Stimulated activated CD8-positive, alpha-beta memory T cell treated with anti-CD3 and anti-CD28 coated beads, Interleukin-7, amount 100 ng/mL, for 4 hours (primary cell): Measurements from ENCODE around the gene DDX50.
"Not testable (repeated sequence)": the region's sequence is repeated elsewhere in the genome, so short reads cannot be mapped to it uniquely, and the experiment has no call there.

Experiments used
- DNase-seq, 2 donors: peaks; one replicate each; pipeline ENCODE4 v3.0.0-alpha.2; 2020; ENCODE audit warnings: low read depth in 2 of 2

The DDX50 gene

DNA sequence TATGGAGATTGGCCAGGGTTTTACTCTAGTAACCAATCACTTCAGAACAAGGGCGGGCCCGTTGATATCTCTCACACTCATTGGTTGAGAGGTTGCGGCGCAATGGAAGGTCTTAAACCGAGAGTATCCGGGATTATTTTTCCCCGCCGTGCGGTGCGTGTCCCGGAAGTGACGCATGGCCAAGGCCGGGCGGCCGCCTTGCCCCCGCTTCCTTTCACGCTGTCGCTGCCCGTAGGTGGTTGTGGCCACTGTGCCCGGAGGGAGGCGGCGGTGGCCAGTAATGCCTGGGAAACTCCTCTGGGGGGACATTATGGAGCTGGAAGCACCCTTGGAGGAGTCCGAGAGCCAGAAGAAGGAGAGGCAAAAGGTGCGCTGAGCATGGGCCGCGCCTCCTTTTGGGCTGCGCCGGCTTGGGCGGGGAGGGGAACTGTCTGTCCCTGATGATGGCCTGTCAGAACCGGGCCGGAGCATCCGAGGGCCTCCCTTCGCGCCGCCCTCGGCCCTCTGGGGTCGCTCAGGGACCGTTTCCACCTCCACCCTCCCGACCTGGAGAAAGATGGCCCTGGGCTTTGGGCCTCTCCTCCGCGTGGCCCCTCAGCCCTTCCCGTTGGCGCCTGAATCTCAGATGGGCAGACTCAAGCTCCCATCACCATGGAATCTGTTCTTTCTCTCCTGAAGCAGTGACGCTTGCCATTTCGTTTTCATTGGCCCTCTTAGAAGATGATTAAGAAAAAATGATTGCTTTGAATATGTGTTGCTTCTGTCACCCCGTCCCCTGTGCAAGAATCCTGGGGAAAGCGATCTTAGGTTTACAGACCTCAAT is at the start of gene DDX50:
Gene DDX50, plus strand, starts transcription at position 211 of the 823 bp plus-strand sequence. Its CDS starts 70 bp downstream, at position 281.
- peak; percentile 92 to 98 for DNase-seq

DNA sequence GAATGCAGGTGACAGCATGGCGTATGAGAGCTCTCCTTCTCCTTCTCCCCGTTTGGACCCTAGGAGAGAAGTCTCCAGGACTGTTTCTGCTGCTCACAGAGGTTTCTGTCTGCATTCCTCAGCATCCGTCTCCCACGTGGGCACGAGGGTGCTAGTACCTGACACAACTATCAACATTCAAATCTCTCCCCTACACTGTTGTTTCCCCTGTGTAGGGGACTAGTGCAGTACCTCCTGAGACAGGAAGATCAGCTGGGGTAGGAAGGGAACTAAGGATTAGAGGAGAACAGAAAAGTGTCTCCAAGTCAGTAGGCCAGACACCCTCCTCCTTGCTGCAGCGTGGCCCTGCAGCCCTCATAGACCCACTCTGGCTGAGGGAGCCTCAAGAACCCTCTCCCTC is 44.8 kb upstream of the DDX50 start:
- no peak for DNase-seq

GRCh38 chr10:68857005-68857404 is 44.1 kb upstream of the DDX50 start:
- no peak for DNase-seq

- no peak for DNase-seq
Observed at GRCh38 chr10:68861253-68861652, 39.9 kb upstream of the DDX50 start.

- no peak for DNase-seq
Observed at GRCh38 chr10:68864611-68865010, 36.5 kb upstream of the DDX50 start.

GRCh38 chr10:68868173-68868572 is 32.9 kb upstream of the DDX50 start:
- DNase-seq, result not testable (repeated sequence)

DNA sequence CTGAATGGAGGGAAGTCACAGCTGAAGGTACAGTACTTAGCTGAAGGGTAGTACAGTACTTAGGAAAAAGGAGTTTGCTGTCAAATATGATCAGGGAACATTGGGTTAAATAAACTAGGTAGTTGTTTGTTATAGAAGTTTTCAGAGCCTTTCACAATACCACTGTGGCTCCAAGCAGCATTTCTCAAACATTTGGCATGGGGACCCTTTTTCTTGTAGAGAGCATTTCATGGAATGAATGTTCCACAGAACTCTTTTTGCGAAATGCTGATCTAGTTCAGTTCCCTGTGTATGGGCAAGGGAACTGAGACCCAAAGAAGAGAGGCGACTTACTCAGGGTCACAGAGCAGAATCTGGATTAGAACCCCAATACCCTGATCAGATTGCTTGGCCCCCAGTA is 31.5 kb upstream of the DDX50 start:
- no peak for DNase-seq

DNA sequence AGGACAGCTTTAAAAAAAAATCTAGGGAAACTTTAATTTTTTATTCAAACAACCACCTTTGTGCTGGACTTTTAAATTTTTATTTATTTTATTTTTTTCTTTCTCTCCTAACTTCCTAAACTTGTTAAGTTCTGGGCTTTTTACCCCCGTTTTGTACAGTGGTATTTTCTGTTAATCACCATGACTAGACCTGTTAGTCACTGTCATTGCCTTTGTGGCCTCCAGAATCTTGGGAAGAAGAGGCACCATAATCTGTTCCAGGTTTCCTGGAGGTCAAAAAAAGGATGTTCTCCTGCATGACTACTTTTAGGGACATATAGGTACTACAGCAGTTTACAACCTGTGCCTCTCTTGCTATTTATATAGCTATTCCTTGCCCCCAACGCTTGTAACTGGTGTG is 31.1 kb upstream of the DDX50 start:
- no peak for DNase-seq

GRCh38 chr10:68870545-68871104 is 30.5 kb upstream of the DDX50 start:
- DNase-seq, result peak in 1 of 2 donors; percentile 3

DNA sequence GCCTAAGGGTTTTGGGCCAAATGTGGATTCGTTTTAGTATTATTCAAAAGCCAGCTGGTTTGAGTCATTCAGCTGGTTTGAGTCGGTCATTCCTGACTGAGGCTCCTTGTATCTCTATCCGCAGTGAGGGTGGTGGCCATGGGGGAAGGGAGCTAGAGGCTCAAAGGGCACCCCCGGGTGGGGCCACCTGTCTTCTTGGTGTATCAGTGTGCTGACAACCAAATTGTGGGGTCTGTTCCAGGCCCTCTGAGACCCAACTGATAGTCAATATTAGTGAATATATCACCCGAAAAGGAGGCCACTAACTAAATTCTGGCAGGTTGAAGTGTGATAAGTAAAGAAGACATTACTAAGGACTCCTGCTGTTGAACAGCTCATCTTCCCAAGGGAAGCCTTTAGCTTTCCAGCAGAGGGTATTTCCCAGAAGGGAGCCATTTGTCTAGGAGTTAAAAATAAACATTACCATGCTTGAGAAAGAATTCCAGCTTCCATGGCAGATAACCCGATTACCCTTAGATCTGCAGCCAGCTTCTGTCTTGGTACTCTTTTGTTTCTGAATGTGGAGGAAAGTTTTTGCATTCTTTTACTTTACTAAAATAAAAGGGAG is 29.9 kb upstream of the DDX50 start:
- no peak for DNase-seq

DNA sequence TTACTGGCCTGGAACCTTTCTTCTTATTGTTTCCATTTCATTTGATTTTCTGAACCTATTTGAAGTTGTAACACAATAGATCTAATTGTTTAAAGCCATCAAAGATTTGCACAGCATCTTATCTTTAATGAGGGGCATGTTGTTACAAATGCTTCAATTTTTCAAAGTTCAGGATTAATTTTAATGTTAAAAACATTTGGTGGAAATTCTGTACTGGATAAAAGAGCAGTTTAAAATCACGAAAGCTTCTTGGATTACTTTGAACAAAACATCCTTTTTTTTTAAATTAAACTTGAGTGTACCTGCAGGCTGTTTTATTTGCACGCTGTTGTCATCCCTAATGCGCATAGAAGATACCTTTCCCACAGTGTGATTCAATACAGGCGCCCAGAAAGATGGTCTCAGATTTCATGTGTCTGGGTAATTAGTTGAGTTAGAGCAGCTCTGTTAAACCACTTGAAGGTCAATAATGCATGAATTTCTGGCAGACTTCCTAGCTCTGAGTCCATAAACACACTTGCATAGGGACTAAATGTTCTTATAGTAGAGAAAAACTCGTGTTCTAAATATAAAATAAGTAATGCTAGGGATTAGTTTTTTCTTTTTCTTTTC is 29.3 kb upstream of the DDX50 start:
- DNase-seq, result no peak

GRCh38 chr10:68876246-68877138 is 24.6 kb upstream of the DDX50 start:
- no peak for DNase-seq

DNA sequence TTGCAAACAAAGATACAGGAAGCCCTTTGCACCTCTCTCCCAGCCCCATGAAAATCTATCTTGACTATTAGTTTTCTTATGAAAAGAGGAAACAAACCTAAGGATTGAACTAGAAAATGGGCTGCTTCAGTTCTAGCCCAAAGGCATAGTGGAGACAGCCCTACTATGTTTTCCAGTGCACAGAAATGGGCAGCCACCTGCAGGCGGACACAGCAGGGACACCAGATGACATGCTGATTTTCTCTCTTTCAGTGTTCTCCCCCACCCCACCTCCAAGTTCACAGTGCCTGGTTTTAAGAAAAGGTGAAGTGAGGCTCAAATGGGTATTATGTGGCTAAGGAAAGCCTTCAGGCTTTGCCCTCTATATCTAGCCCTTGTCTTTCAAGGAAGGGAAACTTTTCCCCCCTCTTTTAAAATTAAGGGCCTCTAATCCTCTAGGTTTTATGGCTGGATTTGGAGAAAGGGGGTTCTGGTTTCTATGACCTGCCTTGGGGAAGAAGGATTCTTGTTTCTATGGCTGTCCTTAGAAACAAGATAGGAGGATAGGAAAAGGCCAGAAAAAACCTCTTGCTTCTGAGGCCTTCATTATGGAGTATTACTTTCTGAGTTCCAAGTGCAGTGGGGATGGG is 23.5 kb upstream of the DDX50 start:
- no peak for DNase-seq

- no peak for DNase-seq
Observed at GRCh38 chr10:68878496-68878895, 22.6 kb upstream of the DDX50 start.

GRCh38 chr10:68879628-68880027 is 21.5 kb upstream of the DDX50 start:
- no peak for DNase-seq

DNA sequence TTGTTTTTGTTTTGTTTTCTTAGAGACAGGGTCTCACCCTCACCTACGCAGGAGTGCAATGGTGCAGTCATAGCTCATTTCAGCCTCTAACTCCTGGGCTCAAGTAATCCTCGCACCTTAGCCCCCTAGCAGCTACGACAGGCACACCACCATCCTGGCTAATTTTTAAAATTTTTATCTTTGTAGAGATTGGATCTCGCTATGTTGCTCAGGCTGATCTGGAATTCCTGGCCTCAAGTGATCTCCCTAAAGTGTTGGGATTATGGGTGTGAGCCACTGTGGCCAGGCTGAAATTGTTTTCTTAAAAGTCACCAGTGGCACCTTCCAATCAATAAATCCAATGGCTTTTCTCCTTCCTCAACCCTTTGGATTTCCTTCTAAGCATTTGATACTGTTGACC is 20.9 kb upstream of the DDX50 start:
- no peak for DNase-seq

DNA sequence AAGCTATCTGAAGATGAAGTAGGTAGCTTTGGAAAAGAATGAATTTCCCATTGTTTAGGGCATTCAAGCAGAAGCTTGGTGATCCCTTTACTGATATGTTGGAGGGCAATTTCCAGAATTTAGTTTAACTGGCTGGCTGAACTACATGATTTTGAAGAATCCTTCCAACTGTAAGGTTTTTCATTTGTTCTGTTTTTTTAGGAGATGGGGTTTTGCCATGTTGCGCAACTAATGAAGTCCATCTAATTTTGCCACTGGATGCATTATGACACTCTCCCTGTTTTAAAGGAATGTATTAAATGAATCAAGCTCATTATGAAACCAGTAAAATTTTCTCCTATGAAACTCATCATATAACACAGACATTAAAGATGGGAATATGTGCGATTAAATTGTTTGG is 6.1 kb upstream of the DDX50 start:
- DNase-seq, result no peak

DNA sequence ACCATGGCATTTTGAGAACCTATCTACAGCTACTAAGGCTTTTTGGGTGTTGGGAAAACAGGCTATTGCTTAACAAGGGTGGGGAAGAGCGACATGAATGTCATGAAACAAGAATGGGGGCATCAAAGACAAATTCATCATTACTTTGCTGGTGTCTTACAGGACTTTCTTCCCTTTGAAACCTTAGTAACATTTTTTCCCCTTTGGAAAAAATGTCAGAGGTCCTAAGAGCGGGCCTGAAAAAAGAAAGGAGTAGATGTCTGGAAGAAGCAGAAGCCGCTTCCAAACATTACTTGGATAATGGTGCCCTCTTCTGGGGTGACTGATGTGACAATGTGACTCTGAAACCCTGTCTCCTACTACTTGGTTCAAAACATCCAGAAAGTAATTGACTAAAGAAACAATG is 3.8 kb upstream of the DDX50 start:
- no peak for DNase-seq

DNA sequence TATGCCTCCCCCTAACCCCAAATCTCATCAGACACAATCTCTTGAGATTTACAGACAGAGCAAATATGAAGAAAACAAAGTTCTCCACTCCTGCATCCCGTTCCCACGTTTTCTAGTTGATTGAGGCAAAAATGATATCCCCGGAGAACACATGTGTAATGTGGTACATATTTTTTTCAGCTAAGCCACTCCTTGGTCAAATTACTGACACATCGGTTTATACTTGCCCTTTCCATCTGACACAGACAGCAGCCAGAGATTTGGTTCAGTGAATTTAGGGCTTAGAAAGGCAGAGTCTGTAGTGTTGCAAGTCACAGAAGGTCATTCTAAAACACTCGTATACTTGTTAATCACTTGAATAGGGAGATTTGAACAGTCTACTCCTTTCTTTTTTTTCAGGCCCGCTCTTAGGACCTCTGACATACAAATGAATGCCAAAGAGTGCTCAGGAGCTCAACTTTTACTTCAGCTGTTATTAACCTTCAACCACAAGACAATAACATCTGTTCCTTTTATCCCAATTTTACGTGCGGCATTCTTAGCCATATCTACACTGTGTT is 1.8 kb upstream of the DDX50 start:
- no peak for DNase-seq

DNA sequence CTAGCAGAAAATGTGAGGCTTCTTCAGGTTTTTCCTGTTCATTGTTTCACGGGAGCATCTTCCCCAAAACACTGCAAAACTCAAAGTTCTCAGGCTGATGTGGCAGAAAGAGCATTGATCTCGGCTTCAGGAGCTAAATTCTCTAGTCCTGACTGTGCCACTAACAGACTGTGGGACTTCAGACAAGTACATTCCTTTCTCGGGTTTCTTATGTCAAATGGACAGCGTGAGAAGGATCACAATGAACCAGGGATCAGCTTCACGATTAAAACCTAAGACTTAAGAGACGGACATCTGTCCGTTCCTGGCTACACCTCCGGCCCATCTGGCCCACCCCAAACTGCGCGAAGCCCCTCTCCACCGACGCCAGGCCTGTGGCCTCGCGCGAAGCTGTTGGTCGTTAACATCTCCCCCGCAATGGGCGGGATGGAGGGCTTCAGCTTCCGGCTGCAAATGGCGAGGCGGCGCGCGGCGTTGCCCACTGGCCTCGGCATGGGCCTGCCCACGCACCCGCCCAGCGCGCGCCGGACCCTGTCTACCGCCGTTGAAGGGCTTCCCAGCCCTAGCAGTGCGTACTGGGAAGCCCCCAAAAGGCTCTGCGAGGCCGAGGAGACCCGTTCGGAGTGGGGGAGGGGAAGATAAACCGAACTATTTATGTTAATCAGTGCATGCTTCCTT is 549 bp upstream of the DDX50 start:
- peak in 1 of 2 donors; percentile 69 for DNase-seq
